ENCODE data around the gene CELSR1. TPM values are rescaled to one million over a fixed set of nuclear protein-coding genes. Genes with fewer than 3 reads are reported as not detected.

CELSR1 gene
- total and polyA plus RNA-seq, 2 of the 13 experiments (the other 11 are each of a cell fraction or from before 2014, with no cell fraction given) = 0.78 to 1.8 TPM

DNA sequence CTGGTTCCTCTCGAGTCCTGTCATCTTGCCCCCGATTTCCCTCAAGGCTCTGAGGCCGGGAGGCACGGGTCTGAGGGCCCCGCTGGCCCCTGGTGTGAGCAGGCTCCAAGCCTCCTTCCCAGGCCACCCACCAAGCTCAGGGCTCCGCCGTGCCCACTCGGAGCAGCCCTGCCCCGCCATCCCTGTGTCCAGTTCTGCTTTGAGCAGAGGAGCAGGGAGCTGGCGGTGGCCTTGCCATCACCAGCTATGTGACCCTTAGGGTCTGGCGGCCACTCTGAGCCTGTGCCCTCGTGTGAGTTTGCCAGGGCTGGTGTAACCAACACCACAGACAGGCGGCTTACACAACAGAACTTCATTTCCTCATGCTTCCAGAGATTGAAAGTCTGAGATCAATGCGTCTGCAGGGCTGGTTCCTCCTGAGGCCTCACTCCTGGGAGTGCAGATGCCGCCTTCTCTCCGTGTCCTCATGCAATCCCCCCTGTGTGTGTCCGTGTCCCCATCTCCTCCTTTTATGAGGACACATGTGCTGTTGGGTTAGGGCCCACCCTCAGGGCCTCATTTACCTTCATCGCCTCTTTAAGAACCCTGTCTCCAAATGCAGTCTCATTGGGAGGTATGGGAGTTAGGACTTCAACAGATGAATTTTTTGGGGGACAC lies 36.5 kb upstream of the CELSR1 start:
- TF ChIP-seq ZNF382 (CRISPR knock-in tag; IDR thresholded peaks at IDR 0.05; ENCODE audit: borderline replicate concordance) (no peak), HOXA5 (CRISPR knock-in tag; IDR thresholded peaks at IDR 0.05) (0 out of 2 replicates have a peak, but pooled peaks have one; percentile 9), ZNF546 (CRISPR knock-in tag; conservative IDR thresholded peaks at IDR 0.05) (0 out of 2 replicates have a peak, but pooled peaks have one; percentile 7), IRF2 (CRISPR knock-in tag; IDR thresholded peaks at IDR 0.05) (0 out of 2 replicates have a peak, but pooled peaks have one; percentile 15), ATRX (CRISPR knock-in tag; IDR thresholded peaks at IDR 0.05; ENCODE audit: borderline replicate concordance) (no peak), RNF2 (conservative IDR thresholded peaks at IDR 0.05; ENCODE audit: low read depth) (0 out of 2 replicates have a peak, but pooled peaks have one; percentile 22), GABPB1 (CRISPR knock-in tag; IDR thresholded peaks at IDR 0.05) (0 out of 2 replicates have a peak, but pooled peaks have one; percentile 23)
- TF ChIP-seq, protein P1, sequence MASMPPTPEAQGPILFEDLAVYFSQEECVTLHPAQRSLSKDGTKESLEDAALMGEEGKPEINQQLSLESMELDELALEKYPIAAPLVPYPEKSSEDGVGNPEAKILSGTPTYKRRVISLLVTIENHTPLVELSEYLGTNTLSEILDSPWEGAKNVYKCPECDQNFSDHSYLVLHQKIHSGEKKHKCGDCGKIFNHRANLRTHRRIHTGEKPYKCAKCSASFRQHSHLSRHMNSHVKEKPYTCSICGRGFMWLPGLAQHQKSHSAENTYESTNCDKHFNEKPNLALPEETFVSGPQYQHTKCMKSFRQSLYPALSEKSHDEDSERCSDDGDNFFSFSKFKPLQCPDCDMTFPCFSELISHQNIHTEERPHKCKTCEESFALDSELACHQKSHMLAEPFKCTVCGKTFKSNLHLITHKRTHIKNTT (CRISPR knock-in tag; IDR thresholded peaks at IDR 0.05) = no peak
- TF ChIP-seq, protein P2, sequence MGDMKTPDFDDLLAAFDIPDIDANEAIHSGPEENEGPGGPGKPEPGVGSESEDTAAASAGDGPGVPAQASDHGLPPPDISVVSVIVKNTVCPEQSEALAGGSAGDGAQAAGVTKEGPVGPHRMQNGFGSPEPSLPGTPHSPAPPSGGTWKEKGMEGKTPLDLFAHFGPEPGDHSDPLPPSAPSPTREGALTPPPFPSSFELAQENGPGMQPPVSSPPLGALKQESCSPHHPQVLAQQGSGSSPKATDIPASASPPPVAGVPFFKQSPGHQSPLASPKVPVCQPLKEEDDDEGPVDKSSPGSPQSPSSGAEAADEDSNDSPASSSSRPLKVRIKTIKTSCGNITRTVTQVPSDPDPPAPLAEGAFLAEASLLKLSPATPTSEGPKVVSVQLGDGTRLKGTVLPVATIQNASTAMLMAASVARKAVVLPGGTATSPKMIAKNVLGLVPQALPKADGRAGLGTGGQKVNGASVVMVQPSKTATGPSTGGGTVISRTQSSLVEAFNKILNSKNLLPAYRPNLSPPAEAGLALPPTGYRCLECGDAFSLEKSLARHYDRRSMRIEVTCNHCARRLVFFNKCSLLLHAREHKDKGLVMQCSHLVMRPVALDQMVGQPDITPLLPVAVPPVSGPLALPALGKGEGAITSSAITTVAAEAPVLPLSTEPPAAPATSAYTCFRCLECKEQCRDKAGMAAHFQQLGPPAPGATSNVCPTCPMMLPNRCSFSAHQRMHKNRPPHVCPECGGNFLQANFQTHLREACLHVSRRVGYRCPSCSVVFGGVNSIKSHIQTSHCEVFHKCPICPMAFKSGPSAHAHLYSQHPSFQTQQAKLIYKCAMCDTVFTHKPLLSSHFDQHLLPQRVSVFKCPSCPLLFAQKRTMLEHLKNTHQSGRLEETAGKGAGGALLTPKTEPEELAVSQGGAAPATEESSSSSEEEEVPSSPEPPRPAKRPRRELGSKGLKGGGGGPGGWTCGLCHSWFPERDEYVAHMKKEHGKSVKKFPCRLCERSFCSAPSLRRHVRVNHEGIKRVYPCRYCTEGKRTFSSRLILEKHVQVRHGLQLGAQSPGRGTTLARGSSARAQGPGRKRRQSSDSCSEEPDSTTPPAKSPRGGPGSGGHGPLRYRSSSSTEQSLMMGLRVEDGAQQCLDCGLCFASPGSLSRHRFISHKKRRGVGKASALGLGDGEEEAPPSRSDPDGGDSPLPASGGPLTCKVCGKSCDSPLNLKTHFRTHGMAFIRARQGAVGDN (CRISPR knock-in tag; IDR thresholded peaks at IDR 0.05) = 0 out of 2 replicates have a peak, but pooled peaks have one; percentile 21
- TF ChIP-seq, protein P3, sequence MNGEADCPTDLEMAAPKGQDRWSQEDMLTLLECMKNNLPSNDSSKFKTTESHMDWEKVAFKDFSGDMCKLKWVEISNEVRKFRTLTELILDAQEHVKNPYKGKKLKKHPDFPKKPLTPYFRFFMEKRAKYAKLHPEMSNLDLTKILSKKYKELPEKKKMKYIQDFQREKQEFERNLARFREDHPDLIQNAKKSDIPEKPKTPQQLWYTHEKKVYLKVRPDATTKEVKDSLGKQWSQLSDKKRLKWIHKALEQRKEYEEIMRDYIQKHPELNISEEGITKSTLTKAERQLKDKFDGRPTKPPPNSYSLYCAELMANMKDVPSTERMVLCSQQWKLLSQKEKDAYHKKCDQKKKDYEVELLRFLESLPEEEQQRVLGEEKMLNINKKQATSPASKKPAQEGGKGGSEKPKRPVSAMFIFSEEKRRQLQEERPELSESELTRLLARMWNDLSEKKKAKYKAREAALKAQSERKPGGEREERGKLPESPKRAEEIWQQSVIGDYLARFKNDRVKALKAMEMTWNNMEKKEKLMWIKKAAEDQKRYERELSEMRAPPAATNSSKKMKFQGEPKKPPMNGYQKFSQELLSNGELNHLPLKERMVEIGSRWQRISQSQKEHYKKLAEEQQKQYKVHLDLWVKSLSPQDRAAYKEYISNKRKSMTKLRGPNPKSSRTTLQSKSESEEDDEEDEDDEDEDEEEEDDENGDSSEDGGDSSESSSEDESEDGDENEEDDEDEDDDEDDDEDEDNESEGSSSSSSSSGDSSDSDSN (CRISPR knock-in tag; IDR thresholded peaks at IDR 0.05) = peak; percentile 38; the same call in 1 of the 2 replicates
- TF ChIP-seq, protein P4, sequence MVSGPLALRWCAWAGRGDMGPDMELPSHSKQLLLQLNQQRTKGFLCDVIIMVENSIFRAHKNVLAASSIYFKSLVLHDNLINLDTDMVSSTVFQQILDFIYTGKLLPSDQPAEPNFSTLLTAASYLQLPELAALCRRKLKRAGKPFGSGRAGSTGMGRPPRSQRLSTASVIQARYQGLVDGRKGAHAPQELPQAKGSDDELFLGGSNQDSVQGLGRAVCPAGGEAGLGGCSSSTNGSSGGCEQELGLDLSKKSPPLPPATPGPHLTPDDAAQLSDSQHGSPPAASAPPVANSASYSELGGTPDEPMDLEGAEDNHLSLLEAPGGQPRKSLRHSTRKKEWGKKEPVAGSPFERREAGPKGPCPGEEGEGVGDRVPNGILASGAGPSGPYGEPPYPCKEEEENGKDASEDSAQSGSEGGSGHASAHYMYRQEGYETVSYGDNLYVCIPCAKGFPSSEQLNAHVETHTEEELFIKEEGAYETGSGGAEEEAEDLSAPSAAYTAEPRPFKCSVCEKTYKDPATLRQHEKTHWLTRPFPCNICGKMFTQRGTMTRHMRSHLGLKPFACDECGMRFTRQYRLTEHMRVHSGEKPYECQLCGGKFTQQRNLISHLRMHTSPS (CRISPR knock-in tag; IDR thresholded peaks at IDR 0.05; ENCODE audit: low read depth) = peak; percentile 28; the same call in 1 of the 2 replicates
- H4K20me1 ChIP-seq (ENCODE audit: insufficient read depth, low read length) = no peaks in the 10 kb centered on the region
- ATAC-seq (no peak), DNase-seq (ENCODE audit: low spot score) (no peak), FAIRE-seq (no peak)
- intact Hi-C loops (cut with micrococcal nuclease; ENCODE audit: unreplicated experiment) (loop anchor here (10.0 kb wide), 1 partner anchor 161 kb away; the partner anchor contains the start of gene CERK), in situ Hi-C loops (cut with HindIII; ENCODE audit: extremely low pct_ligation_motif_present, low pct_unique_long_range_greater_than_20kb) (loop anchor here (25.0 kb wide), 1 partner anchor 88 kb away; no protein-coding TSS in a partner anchor)
- peak overlapping the region in 1 of 3 experiments; percentile 3; a peak in 1 of 6 replicates for H3K4me3 ChIP-seq (replicated peaks in 1 of 3; ENCODE audit: insufficient read depth in 1 of 3, low read depth in 2 of 3, low read length in 3 of 3)
- peaks cover 8% of the 10 kb centered on the region; the same call in 1 of the 2 replicates for H3K9me3 ChIP-seq (ENCODE audit: low read length)
- H2AFZ ChIP-seq (ENCODE audit: low read length) = no peak overlapping the region
- H3K36me3 ChIP-seq (replicated peaks in 1 of 2; ENCODE audit: control insufficient read depth in 1 of 2, insufficient read depth in 2 of 2, low read length in 2 of 2) = no peaks in the 10 kb centered on the region
- H3K27me3 ChIP-seq (ENCODE audit: control insufficient read depth in 1 of 2, insufficient read depth in 2 of 2, low read length in 2 of 2) = peaks cover 5 to 11% of the 10 kb centered on the region in 2 experiments; a peak in 3 of 5 replicates
- POLR2A ChIA-PET = no interaction called here
- H3K79me2 ChIP-seq (ENCODE audit: insufficient read depth, low read length) = peaks cover 8% of the 10 kb centered on the region
- 39% methylated on average over 3 of the region's 18 CpGs for WGBS (ENCODE audit: low lambda C conversion rate)
- CTCF ChIA-PET (ENCODE audit: low intra/inter-chr PET ratio, low total read pairs) = no interaction called here
- peak overlapping the region; percentile 30; the same call in 1 of the 2 replicates for H3K4me2 ChIP-seq (ENCODE audit: low read depth, low read length)
- no peak overlapping the region for H3K27ac ChIP-seq (ENCODE audit: extremely low read length, insufficient read depth, low read length)
- BruUV-seq (replicated peaks) = no TSS peak
- peaks cover 48% of the 10 kb centered on the region for H3K4me1 ChIP-seq (ENCODE audit: insufficient read depth, low read length)
- no peak overlapping the region for H3K9ac ChIP-seq (ENCODE audit: insufficient read depth, low read depth, low read length)
